ENCODE results near the gene XPR1. TPM values are rescaled to one million over a fixed set of nuclear protein-coding genes. Genes with fewer than 3 reads are reported as not detected.

The XPR1 gene
- total RNA-seq, 1 donor from 2014 or later, result 71.8 TPM

DNA sequence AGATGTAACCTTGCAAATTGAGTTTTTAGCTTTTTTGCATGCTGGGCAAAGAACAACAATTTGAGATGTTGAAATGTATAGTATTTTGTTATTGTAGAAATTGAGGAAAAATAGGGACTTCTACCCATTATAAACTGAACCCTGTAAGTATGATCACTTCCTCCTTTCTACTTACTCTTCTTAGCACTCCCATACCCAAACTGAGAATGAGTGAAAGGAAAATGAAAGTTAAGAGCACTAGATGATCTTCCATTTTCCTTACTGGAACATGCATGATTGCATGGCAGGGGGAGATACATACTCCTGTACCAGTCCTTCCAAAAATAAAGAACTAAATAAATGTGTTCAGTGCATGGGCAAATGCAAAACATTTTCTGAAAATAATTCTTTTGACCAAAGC lies 173.5 kb downstream of the XPR1 start:
- Mint-ChIP-seq H3K27me3 (ENCODE audit: unreplicated experiment) (peaks cover under 1% of the 10 kb centered on the region), H3K36me3 (ENCODE audit: low read depth, unreplicated experiment) (peaks cover 8% of the 10 kb centered on the region), H3K4me1 (ENCODE audit: unreplicated experiment) (peaks cover 9% of the 10 kb centered on the region), H3K27ac (ENCODE audit: unreplicated experiment) (no peak overlapping the region), H3K4me3 (ENCODE audit: unreplicated experiment) (no peak overlapping the region), H3K9me3 (ENCODE audit: unreplicated experiment) (no peaks in the 10 kb centered on the region)
- TF ChIP-seq, protein P1, sequence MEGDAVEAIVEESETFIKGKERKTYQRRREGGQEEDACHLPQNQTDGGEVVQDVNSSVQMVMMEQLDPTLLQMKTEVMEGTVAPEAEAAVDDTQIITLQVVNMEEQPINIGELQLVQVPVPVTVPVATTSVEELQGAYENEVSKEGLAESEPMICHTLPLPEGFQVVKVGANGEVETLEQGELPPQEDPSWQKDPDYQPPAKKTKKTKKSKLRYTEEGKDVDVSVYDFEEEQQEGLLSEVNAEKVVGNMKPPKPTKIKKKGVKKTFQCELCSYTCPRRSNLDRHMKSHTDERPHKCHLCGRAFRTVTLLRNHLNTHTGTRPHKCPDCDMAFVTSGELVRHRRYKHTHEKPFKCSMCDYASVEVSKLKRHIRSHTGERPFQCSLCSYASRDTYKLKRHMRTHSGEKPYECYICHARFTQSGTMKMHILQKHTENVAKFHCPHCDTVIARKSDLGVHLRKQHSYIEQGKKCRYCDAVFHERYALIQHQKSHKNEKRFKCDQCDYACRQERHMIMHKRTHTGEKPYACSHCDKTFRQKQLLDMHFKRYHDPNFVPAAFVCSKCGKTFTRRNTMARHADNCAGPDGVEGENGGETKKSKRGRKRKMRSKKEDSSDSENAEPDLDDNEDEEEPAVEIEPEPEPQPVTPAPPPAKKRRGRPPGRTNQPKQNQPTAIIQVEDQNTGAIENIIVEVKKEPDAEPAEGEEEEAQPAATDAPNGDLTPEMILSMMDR (IDR thresholded peaks at IDR 0.05; ENCODE audit: unreplicated experiment), result no peak
- no peak for DNase-seq (ENCODE audit: low spot score)

DNA sequence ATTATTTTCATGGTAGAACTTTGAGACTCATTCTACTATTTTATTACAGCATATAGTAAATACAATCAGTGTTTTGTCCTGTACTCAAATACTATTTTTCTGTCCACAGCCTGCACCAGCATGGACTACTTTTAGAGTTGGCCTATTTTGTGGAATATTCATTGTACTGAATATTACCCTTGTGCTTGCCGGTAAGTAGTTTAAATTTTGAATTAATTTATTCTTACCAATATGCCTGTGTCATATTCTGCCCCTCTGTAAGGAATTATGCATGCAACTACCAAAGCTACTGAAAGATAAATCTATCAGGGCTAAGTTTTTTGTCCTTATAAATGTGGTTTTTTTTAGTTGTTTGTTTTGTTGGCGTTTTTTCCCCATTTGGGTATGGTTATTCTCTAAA lies 179.5 kb downstream of the XPR1 start:
- H3K27me3 Mint-ChIP-seq (ENCODE audit: unreplicated experiment), result no peaks in the 10 kb centered on the region
- peaks cover 3% of the 10 kb centered on the region for H3K4me1 Mint-ChIP-seq (ENCODE audit: unreplicated experiment)
- DNase-seq (ENCODE audit: low spot score), result no peak
- no peak overlapping the region for H3K27ac Mint-ChIP-seq (ENCODE audit: unreplicated experiment)
- TF ChIP-seq, protein P1 (IDR thresholded peaks at IDR 0.05; ENCODE audit: unreplicated experiment), result no peak
- no peak overlapping the region for H3K4me3 Mint-ChIP-seq (ENCODE audit: unreplicated experiment)
- H3K9me3 Mint-ChIP-seq (ENCODE audit: unreplicated experiment), result no peaks in the 10 kb centered on the region
- peaks cover 13% of the 10 kb centered on the region for H3K36me3 Mint-ChIP-seq (ENCODE audit: low read depth, unreplicated experiment)

DNA sequence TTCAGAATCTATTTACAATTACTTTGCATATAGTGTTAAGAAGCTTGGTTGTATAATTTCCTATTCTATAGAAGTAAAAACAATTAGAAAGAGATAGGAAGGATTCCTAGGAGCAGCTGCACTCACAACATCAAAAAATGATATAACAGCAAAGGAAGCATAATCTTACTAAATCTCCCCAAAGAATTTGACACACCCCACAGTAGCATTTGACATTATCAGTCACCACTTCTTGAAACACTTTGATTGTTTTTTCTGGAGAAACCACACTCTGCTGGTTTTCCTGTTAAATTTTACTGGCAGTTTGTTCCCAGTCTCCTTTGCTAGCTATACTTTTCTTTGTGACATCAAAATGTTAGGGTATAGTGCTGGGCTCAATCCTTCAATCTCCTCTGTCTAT lies 180.1 kb downstream of the XPR1 start:
- H3K4me1 Mint-ChIP-seq (ENCODE audit: unreplicated experiment), result peaks cover 3% of the 10 kb centered on the region
- H3K27me3 Mint-ChIP-seq (ENCODE audit: unreplicated experiment), result no peaks in the 10 kb centered on the region
- TF ChIP-seq, protein P1 (IDR thresholded peaks at IDR 0.05; ENCODE audit: unreplicated experiment), result no peak
- DNase-seq (ENCODE audit: low spot score), result no peak
- H3K27ac Mint-ChIP-seq (ENCODE audit: unreplicated experiment), result no peak overlapping the region
- H3K4me3 Mint-ChIP-seq (ENCODE audit: unreplicated experiment), result no peak overlapping the region
- H3K36me3 Mint-ChIP-seq (ENCODE audit: low read depth, unreplicated experiment), result peaks cover 13% of the 10 kb centered on the region
- H3K9me3 Mint-ChIP-seq (ENCODE audit: unreplicated experiment), result no peaks in the 10 kb centered on the region

DNA sequence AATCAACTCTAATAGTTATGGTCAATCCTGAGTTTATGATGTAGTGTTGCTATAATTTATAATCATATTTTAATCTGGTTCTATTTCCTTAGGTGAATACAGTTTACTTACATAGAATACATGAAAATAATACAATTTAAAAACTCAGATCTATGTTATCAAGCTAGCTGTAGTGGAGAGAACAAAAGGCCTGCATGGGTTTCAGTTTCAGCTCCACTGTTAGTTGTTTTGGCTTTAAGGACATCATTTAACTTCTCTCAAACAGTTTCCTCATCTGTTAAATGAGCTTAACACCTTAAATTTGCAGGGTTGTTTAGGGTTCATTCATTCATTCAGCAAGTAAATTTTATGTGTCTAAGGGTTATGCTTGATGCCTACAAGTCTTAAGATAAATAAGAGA lies 182.4 kb downstream of the XPR1 start:
- no peak overlapping the region for H3K27ac Mint-ChIP-seq (ENCODE audit: unreplicated experiment)
- TF ChIP-seq, protein P1 (IDR thresholded peaks at IDR 0.05; ENCODE audit: unreplicated experiment), result no peak
- H3K4me1 Mint-ChIP-seq (ENCODE audit: unreplicated experiment), result peaks cover 3% of the 10 kb centered on the region
- no peak overlapping the region for H3K4me3 Mint-ChIP-seq (ENCODE audit: unreplicated experiment)
- H3K36me3 Mint-ChIP-seq (ENCODE audit: low read depth, unreplicated experiment), result peaks cover 5% of the 10 kb centered on the region
- no peak for DNase-seq (ENCODE audit: low spot score)
- no peaks in the 10 kb centered on the region for H3K9me3 Mint-ChIP-seq (ENCODE audit: unreplicated experiment)
- no peaks in the 10 kb centered on the region for H3K27me3 Mint-ChIP-seq (ENCODE audit: unreplicated experiment)

GRCh38 chr1:180815188-180815587 lies 183.4 kb downstream of the XPR1 start:
- H3K27ac Mint-ChIP-seq (ENCODE audit: unreplicated experiment), result no peak overlapping the region
- peaks cover 3% of the 10 kb centered on the region for H3K4me1 Mint-ChIP-seq (ENCODE audit: unreplicated experiment)
- H3K36me3 Mint-ChIP-seq (ENCODE audit: low read depth, unreplicated experiment), result peaks cover 6% of the 10 kb centered on the region
- TF ChIP-seq, protein P1 (IDR thresholded peaks at IDR 0.05; ENCODE audit: unreplicated experiment), result no peak
- H3K27me3 Mint-ChIP-seq (ENCODE audit: unreplicated experiment), result no peaks in the 10 kb centered on the region
- H3K9me3 Mint-ChIP-seq (ENCODE audit: unreplicated experiment), result no peaks in the 10 kb centered on the region
- no peak overlapping the region for H3K4me3 Mint-ChIP-seq (ENCODE audit: unreplicated experiment)
- no peak for DNase-seq (ENCODE audit: low spot score)

Measured in endothelial cell (in vitro differentiated cells).